Tibial nerve (tissue), 4 donors: Measurements from ENCODE around the gene TNFRSF25. TPM values are rescaled to one million over a fixed set of nuclear protein-coding genes. Genes with fewer than 3 reads are reported as not detected.
A peak's percentile ranks its signal among the peaks of the same experiment; 100 is the strongest.

Experiments used
- DNase-seq, 2 donors: peaks; one replicate each; pipeline ENCODE4 v3.0.0-alpha.2; 2019; ENCODE audit warnings: low spot score in 2 of 2
- H3K27ac ChIP-seq, 4 donors: fragments of 200-600 bp; sonication (generic) in 3 of 4; one replicate each; pipeline ENCODE4 v1.5.1; 2017 to 2019; ENCODE audit warnings: mild to moderate bottlenecking in 1 of 4
- H3K27me3 ChIP-seq, 2 donors: fragments of 200-600 bp; sonication (generic) in 1 of 2; one replicate each; pipeline versions ENCODE4 v1.5.1 to v1.6.0; 2017 to 2019
- H3K36me3 ChIP-seq, 3 donors: fragments of 200-600 bp; sonication (generic); one replicate each; pipeline ENCODE4 v1.5.1; 2018 to 2019
- H3K4me1 ChIP-seq, 4 donors: fragments of 200-600 bp; sonication (generic) in 3 of 4; one replicate each; pipeline ENCODE4 v1.5.1; 2017 to 2019
- H3K4me3 ChIP-seq, 4 donors: fragments of 200-600 bp; sonication (generic) in 3 of 4; one replicate each; pipeline ENCODE4 v1.5.1; 2017 to 2019; ENCODE audit warnings: mild to moderate bottlenecking in 1 of 4, moderate library complexity in 1 of 4
- H3K9me3 ChIP-seq, 4 donors: fragments of 200-600 bp; sonication (generic) in 3 of 4; one replicate each; pipeline ENCODE4 v1.5.1; 2017 to 2019
- EP300 ChIP-seq, 2 donors: sonication (generic); formaldehyde crosslinking; IDR thresholded peaks; one replicate each; pipeline ENCODE4 v1.6.1; 2017; ENCODE audit warnings: antibody characterized with exemption in 2 of 2, mild to moderate bottlenecking in 1 of 2
- POLR2A ChIP-seq, 2 donors: fragments of 450-650 bp; IDR thresholded peaks; one replicate each; pipeline ENCODE4 v1.6.1; 2017; ENCODE audit warnings: antibody characterized with exemption in 2 of 2, mild to moderate bottlenecking in 2 of 2, moderate library complexity in 2 of 2
- whole genome bisulfite sequencing, 2 donors: methylation state at CpG; one replicate each; pipeline ENCODE4 v1.1.5; 2018; 5-methylcytosine and 5-hydroxymethylcytosine counted together
- total RNA-seq, 4 donors: library from RNA; depleted of rRNA; stranded (reverse); fragments of >200 nt; gene quantifications; one replicate each; pipeline ENCODE4 v1.1.0, GENCODE V29; 2016
- TF ChIP-seq, protein P1 (sequence below), 5 experiments: fragments of 200-600 bp in 3 of 5; fragments of 450-650 bp in 2 of 5; sonication (generic) in 3 of 5; IDR thresholded peaks; one replicate each; pipeline ENCODE4 v1.5.1; 2016 to 2019; ENCODE audit warnings: antibody characterized with exemption in 5 of 5, mild to moderate bottlenecking in 3 of 5, moderate library complexity in 2 of 5

Gene TNFRSF25
- total RNA-seq, 4 donors from 2014 or later, result 32.3 to 79.8 (median 53.4) TPM

DNA sequence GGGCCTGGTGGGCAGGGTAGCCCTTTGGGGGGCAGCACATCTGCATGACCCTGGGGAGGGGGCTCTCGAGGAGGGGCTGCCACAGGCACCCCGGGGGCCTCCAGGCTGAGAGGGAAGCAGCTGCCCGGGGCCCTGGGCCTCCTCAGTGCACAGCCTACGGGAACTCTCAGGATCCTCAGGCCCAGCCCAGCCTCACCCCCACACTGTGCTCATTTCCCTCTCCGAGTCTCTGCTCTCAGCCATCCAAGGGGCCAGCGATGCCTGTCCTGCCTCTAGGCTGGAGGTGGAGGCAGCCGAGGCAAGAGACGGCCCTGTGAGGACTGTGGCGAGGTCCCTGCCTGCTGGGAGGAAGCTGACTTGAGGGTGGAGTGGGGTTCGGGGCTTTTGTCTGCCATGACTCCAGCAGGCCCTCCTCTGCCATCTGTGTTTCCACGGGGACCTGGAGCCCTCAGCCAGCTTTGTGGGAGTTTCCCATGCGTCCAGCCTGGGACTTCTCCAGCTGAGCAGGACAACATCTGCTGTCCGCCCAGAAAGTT is 32.7 kb upstream of the TNFRSF25 start:
- TF ChIP-seq POLR2A (IDR thresholded peaks at IDR 0.05) (no peak), EP300 (IDR thresholded peaks at IDR 0.05) (no peak)
- TF ChIP-seq, protein P1, sequence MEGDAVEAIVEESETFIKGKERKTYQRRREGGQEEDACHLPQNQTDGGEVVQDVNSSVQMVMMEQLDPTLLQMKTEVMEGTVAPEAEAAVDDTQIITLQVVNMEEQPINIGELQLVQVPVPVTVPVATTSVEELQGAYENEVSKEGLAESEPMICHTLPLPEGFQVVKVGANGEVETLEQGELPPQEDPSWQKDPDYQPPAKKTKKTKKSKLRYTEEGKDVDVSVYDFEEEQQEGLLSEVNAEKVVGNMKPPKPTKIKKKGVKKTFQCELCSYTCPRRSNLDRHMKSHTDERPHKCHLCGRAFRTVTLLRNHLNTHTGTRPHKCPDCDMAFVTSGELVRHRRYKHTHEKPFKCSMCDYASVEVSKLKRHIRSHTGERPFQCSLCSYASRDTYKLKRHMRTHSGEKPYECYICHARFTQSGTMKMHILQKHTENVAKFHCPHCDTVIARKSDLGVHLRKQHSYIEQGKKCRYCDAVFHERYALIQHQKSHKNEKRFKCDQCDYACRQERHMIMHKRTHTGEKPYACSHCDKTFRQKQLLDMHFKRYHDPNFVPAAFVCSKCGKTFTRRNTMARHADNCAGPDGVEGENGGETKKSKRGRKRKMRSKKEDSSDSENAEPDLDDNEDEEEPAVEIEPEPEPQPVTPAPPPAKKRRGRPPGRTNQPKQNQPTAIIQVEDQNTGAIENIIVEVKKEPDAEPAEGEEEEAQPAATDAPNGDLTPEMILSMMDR (IDR thresholded peaks at IDR 0.05), result no peak
- Histone ChIP-seq H3K27me3 (peaks cover 0 to 24% of the 10 kb centered on the region in 2 donors), H3K9me3 (no peaks in the 10 kb centered on the region), H3K36me3 (no peaks in the 10 kb centered on the region), H3K27ac (peak overlapping the region in 3 of 4 donors; percentile 5 to 89 (median 62)), H3K4me3 (no peak overlapping the region), H3K4me1 (peaks cover 0 to 85% (median 41%) of the 10 kb centered on the region in 4 donors)
- no peak for DNase-seq
- WGBS, 2 donors, result 53 to 57% methylated on average over 3 to 7 of the region's 13 CpGs

DNA sequence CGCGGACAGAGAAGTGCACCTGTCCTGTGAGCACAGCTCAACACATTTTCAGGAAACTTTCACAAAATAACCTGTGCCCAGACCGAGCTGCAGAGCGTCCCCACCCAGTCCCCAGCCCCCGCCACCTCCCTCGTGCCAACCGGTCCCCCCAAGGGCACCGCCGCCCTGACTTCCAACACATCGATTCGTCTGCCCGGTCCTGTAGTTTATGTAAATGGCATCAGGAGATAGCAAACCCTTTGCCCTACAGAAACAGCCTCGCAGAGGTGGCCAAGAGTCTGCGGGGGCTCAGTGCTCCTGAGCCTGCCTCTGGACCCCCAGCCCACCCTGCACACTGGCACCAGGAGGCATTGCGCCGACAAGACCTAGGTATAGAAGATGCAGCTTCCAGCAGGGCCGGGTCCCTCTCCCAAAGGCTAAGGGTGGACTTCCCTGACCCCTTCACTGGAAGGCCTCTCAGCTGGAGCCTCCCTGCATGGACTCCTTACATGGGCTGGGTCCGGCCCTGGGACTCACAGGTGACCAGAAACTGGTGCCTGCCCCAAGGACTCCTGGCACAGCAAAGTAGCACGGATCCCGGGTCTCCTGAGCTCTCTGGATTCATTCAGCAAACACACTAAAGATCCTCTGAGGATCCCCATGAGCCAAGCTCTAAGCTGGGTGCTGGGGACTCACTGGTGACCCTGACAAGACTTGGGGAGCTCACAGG is 32.0 kb upstream of the TNFRSF25 start:
- no peak for DNase-seq
- 53% methylated on average over 17 to 19 of the region's 20 CpGs for WGBS, 2 donors
- Histone ChIP-seq H3K4me1 (peaks cover 0 to 79% (median 41%) of the 10 kb centered on the region in 4 donors), H3K9me3 (no peaks in the 10 kb centered on the region), H3K4me3 (peak overlapping the region; percentile 36 to 58 (median 46)), H3K36me3 (no peaks in the 10 kb centered on the region), H3K27me3 (peaks cover 0 to 24% of the 10 kb centered on the region in 2 donors), H3K27ac (peak overlapping the region in 3 of 4 donors; percentile 5 to 89 (median 62))
- TF ChIP-seq POLR2A (IDR thresholded peaks at IDR 0.05) (no peak), EP300 (IDR thresholded peaks at IDR 0.05) (no peak)
- TF ChIP-seq, protein P1 (IDR thresholded peaks at IDR 0.05), result no peak

DNA sequence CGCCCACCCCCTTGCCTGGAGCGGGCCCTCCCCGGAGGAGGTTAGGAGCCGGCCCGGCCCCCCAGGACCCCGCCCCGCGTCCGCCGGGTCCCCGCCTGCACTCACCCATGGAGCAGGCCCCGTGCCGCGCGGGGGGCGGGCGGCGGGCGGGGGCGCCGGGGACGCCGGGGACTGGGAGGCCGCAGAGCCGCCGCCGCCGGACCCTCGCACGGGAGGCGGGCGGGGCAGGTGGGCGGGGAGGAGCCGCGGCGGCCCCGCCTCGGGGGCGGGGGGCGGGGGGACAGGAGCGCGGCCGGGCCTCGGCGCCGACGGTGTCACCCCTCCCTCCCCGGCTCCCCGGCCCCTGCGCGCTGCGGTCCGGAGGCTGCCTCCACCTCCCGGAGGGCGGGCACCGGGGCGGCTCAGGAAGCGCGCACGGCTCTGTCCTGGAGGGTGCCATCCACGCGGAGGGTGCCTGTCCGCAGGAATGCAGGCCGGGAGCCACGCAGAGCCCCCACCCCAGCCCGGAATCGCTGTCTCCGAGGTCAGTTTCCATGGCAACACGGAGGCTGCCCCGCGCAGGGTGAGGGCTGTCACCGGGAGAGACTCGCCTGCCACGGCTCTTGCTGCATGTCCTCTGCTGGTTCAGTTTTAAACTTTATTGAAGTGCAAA is 31.4 kb upstream of the TNFRSF25 start:
- no peak for DNase-seq
- Histone ChIP-seq H3K27ac (peak overlapping the region in 2 of 4 donors; percentile 62 to 89), H3K4me1 (peaks cover 0 to 72% (median 35%) of the 10 kb centered on the region in 4 donors), H3K4me3 (peak overlapping the region; percentile 36 to 58 (median 46)), H3K9me3 (no peaks in the 10 kb centered on the region), H3K27me3 (peaks cover 0 to 24% of the 10 kb centered on the region in 2 donors), H3K36me3 (no peaks in the 10 kb centered on the region)
- TF ChIP-seq, protein P1 (IDR thresholded peaks at IDR 0.05), result no peak
- TF ChIP-seq POLR2A (IDR thresholded peaks at IDR 0.05) (no peak), EP300 (IDR thresholded peaks at IDR 0.05) (no peak)
- WGBS, 2 donors, result 0 to 2% methylated on average over 12 to 24 of the region's 74 CpGs

DNA sequence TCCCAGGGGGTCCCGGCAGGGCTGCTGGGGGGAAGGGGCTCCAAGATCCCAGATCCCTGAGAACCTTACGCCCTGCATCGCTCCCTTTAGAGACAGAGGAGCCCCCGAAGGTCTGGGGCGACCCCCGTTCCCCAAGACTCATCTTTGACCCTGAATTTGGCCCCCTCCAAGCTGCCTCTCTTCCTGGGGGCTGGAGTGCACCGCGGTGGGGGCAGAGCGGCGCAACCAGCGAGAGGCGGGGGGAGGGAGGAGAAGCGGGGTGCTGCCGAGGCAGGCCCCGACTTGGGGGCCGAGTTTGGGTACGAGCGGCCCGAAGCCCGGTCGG is 30.9 kb upstream of the TNFRSF25 start:
- H3K36me3 ChIP-seq, result no peaks in the 10 kb centered on the region
- no peak for TF ChIP-seq POLR2A (IDR thresholded peaks at IDR 0.05)
- TF ChIP-seq EP300 (IDR thresholded peaks at IDR 0.05), result no peak
- TF ChIP-seq, protein P1 (IDR thresholded peaks at IDR 0.05), result no peak
- no peak for DNase-seq
- peaks cover 0 to 24% of the 10 kb centered on the region in 2 donors for H3K27me3 ChIP-seq
- no peaks in the 10 kb centered on the region for H3K9me3 ChIP-seq
- WGBS, 2 donors, result 1 to 7% methylated on average over 11 to 15 of the region's 21 CpGs
- H3K4me3 ChIP-seq, result peak overlapping the region in 3 of 4 donors; percentile 36 to 58 (median 38)
- peaks cover 0 to 68% (median 30%) of the 10 kb centered on the region in 4 donors for H3K4me1 ChIP-seq
- peak overlapping the region in 2 of 4 donors; percentile 20 to 89 for H3K27ac ChIP-seq

DNA sequence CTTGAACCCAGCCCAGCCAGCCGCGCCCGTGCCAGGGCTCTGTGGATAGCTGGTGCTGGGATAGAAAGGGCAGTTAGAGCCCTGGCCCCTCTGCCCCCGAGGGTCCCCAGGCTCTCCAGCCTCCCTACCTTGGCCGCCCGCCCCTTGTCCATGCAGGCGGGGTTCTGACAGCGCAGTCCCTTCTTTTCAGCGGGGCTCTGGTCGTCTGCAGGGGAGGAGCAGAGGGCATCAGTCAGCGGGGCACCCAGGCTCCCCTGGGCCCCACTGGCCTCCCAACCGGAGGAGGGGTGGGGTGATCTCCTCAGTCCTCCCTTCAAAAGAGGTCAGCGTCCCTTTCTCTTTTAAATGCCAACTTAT is 30.4 kb upstream of the TNFRSF25 start:
- H3K36me3 ChIP-seq, result no peaks in the 10 kb centered on the region
- H3K4me1 ChIP-seq, result peaks cover 0 to 68% (median 26%) of the 10 kb centered on the region in 4 donors
- peaks cover 0 to 24% of the 10 kb centered on the region in 2 donors for H3K27me3 ChIP-seq
- H3K27ac ChIP-seq, result peak overlapping the region in 2 of 4 donors; percentile 20 to 89
- TF ChIP-seq, protein P1 (IDR thresholded peaks at IDR 0.05), result no peak
- no peak for TF ChIP-seq EP300 (IDR thresholded peaks at IDR 0.05)
- TF ChIP-seq POLR2A (IDR thresholded peaks at IDR 0.05), result no peak
- WGBS, 2 donors, result 57% methylated on average over 12 of the region's 13 CpGs; no CpG with 5 or more reads in 1 of the 2 donors
- H3K4me3 ChIP-seq, result peak overlapping the region in 1 of 4 donors; percentile 58
- DNase-seq, result no peak
- no peaks in the 10 kb centered on the region for H3K9me3 ChIP-seq
